Dermis blood vessel endothelial cell (primary cell): Measurements from ENCODE around the gene SFXN3. TPM values are rescaled to one million over a fixed set of nuclear protein-coding genes. Genes with fewer than 3 reads are reported as not detected.

Experiments
- DNase-seq: peaks from one replicate; pipeline ENCODE4 v3.0.0; 2010
- total RNA-seq: library from RNA; depleted of rRNA; stranded (reverse); fragments of >200 nt; gene quantifications from 2 replicates; pipeline ENCODE4 v1.2.3, GENCODE V29; 2014

Gene SFXN3
- total RNA-seq: 64.4 and 68.9 TPM in 2 replicates

- peak; percentile 95 for DNase-seq
Measured at GRCh38 chr10:101031128-101031795, at the start of gene SFXN3, which contains the start of gene PDZD7. TSS of gene SFXN3 (plus strand) at chr10:101031234. CDS start at chr10:101034695, 3,461 bp downstream. TSS of gene PDZD7 (minus strand) at chr10:101031129. CDS start at chr10:101030219, 910 bp downstream.

DNA sequence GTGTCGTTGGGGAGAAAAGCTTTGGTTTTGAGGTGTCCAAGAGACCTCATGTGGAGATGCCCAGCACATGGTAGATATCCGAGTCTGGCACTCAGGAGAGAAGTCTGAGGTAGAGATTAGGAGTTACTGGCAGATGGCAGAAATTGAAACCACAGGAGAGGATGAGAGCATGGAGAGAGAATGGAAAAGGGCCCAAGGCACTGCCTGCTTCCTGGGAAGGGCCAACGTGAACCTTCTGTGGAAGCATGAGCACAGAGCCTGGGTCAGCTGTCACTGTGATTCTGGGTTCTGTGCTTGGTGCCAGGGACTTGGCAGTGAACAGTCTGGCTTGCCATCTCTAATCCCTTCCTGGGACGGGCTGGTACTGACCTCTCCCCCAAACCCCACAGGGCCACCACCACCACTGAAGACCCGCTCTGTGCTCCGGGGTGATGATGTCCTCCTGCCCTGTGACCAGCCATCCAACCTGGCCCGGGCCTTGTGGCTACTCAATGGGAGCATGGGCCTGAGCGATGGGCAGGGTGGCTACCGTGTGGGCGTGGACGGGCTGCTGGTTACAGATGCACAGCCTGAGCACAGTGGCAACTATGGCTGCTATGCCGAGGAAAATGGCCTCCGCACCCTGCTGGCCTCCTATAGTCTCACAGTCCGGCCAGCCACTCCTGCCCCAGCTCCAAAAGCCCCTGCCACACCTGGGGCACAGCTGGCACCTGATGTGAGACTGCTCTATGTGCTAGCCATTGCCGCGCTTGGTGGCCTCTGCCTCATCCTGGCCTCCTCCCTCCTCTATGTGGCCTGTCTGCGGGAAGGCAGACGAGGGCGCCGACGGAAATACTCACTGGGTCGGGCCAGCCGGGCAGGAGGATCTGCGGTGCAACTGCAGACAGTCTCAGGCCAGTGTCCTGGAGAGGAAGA lies 47.9 kb upstream of the SFXN3 start:
- no peak for DNase-seq

DNA sequence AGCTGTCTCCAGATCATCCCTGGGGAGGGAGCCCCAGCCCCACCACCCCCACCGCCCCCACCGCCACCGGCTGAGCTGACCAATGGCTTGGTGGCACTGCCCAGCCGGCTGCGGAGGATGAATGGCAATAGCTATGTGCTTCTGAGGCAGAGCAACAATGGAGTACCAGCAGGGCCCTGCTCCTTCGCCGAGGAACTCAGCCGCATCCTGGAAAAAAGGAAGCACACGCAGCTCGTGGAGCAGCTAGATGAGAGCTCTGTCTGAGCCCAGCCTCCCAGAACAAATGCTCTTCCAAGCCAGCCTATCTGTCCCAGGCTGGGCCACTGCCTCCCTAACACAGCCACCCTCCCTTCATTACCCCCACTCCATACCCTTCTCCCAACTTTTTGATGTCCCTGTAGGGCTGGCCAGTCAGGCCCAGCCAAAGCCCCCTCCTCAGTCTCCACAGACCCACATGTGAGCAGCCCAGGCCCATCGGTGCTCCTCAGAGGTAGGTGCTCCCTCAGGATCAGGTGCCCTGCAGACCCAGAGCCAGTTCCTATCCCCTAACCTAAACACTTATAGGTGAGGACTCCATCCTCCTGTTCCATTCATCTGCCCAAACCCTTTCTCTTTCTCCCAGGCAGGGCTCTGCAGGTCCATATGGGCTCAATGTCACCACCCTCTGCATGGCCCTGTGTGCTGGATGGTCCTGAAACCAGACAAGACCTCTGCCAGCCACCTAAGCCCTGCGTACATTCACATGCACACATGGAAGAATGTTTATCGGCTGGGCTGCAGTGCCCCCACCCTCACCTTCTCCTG lies 47.0 kb upstream of the SFXN3 start:
- DNase-seq: no peak

DNA sequence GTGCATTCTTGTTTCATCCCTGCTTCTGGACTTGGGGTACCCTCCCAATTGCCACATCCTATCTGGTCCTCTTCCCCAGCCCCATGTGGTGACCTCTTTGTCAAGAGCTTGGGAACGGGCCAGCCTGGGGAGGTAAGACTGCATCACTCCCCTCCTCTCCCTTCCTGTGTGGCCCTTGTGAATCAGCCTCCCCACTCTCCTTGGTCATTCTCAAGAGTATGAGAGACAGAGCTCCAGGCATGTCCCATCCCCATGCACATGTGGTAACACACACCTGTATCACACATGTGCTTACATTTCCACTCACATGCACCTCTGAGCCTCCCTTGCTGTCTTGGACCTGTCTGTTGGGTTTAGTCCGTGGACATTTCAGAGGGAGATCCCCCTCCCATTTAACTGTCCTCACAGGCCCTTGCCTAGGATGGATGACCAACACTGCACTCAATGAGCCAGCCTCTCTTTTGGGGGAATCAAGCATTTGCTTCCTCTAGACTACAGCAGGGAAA lies 46.3 kb upstream of the SFXN3 start:
- DNase-seq: no peak

DNA sequence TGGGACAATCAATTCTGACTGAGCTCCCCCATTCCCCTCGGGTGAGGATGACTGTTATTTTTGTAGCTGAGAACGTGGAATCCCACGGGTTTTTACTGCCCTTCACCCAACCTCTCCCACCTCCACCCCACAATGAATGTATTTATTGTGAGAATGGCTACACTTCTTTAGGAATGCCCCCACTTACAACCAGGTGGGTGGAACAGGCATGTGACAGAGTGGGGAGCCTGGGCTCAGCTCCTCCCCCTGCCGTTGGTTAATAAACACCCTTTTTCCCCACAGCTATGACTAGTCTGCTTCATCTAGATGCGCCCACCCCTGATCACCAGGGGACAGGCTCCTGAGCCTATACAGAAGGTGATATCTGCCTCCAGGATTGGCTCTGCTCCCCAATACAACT lies 45.7 kb upstream of the SFXN3 start:
- no peak for DNase-seq

DNA sequence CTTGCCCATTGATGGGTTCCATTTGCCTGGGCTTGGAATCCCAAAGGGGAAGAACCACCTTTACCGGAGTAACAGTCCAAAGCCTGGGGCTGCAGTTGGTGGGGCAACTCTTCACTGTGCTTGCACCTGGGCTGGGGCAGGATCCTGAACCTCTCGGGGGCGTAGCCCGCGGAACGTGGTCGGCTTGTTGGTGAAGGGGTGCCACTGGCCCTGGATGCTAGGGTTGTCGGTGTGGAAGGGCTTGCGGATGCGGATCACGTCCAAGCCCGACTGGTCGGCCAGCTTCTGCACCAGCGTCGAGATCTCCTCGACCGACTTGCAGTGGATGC lies 44.4 kb upstream of the SFXN3 start:
- no peak for DNase-seq

DNA sequence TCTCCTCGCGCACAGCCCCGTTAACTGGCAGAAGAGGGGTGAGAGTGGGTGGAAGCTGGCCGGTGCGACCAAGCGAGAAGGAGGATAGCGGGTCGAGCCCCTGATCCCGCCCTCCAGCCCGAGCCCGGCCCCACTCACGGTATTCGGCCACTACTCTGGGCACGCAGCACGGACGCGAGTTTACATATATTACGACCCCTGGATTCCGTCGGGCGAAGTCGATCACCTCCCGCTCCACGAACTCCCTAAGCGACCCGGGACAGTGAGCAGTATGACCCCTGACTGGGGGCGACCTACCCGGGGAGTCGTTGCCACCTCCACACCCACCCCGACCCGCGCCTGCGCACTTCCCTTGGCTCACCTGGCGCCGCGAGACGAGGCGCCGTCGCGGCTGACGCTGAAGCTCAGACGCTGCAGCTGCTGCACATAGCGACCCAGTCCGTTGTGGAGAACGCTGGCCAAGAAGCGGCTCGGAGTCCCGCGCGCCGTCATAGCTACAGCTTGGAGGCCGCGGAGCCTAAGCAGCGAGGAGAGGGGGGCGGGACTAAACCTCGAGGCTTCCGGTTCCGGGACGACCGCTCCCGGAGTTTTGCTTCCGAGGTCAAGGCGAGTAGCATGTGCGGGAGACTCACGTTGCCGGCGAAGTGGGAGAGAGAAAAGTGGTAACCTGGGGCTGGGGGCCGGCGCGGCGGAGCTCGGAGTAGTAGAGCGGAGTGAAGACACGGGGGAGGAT lies 43.9 kb upstream of the SFXN3 start, which contains the start of the genes MRPL43 and TWNK:
TSS of gene MRPL43 (minus strand) at position 546 of the 733 bp plus-strand sequence. CDS start at position 492, 54 bp downstream.
TSS of gene TWNK (plus strand) at position 592 of the 733 bp plus-strand sequence. CDS start 668 bp downstream, outside the sequence.
- DNase-seq: peak; percentile 83

DNA sequence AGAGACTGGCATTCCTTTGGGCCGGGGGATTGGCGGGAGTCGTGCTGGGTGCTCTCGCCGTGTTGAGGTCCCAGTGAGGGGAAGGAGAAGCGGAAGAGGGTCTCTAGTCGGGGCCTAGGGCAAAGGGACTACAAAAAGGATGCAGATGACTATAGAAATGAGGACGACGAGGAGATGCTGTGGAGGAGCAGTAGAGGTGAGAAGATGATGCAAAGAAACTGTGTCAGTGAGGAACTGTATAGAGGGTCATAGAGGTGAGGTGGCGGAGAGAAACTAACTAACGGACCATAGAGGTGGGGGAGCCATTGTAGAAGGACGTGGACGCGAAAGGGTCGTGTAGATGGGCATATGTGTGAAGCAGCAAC lies 43.4 kb upstream of the SFXN3 start:
- DNase-seq: no peak

- no peak for DNase-seq
Measured at GRCh38 chr10:100988166-100988565, 42.9 kb upstream of the SFXN3 start.

- DNase-seq: no peak
Measured at GRCh38 chr10:100989088-100989487, 41.9 kb upstream of the SFXN3 start.

DNA sequence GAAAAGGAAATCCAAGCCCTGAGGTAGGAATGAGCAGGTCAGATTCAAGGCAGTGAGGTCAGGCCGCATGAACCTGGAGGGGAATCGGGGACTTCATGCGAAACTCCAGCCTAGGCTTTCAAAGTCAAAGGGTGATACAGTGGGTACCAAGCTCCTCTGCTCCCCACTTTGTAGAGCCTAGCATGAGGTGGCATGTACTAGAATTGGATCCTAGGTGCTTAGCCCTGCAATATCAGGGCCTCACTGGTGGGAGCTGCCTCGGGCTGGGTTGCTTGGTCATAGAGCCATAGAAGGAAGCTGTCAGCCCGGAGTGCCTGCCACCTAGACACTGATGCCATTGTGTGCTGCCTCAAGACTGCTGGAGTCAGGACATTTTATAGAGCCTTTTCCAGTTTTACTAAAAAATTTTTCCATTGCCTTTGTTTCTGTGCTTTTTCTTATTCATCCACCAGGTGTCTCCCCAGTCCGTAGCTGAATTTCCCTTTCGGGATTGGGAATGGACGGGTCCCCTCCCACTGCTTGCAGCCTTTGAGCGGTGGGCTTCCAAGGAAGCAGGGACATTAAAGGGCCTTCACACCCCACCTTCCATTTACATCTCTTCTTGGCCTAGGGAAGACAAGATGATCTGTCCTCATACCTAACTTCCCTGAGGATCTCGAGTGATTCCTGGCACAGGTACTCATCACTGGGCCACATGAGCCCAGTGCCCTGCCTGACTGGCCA lies 36.9 kb upstream of the SFXN3 start:
- DNase-seq: peak; percentile 72

- DNase-seq: no peak
Measured at GRCh38 chr10:100995181-100995580, 35.9 kb upstream of the SFXN3 start.

DNA sequence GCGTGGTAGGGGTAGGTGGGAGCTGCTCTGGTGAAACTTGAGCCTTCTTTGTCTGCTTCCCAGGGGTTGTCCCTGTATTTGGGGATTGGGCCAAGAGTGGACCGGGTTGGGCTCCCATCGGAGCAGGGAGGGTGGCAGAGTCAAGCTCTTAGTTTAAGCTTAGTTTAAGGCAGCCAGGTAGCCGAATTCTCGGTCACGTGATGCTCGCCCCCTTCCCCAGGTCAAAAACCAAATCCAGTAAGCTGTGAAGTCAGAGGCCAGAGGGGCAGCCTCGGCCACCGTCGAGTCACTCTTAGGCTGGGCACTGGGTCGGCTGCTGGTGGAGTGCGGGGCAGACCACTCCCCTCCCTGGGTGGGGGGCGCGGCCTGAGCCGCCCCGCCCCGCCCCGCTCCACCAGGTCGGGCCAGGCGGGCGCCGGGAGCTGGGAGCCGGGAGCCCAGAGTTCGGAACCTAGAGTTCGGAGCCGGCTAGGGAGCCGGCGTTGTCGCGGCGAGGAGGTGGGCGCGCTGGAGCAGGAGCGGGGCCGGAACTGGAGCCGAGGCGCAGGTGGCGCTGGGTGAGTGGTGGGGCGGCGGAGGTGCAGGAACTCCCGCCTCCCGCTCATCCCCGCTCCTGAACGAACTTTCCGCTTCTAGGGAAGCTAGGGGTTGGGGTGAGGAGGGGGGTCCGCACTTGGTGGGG lies 34.2 kb upstream of the SFXN3 start:
- DNase-seq: peak; percentile 37

GRCh38 chr10:100997360-100998182 lies 33.5 kb upstream of the SFXN3 start:
- DNase-seq: peak; percentile 82

GRCh38 chr10:100998183-100998990 lies 32.6 kb upstream of the SFXN3 start:
- DNase-seq: peak; percentile 80

DNA sequence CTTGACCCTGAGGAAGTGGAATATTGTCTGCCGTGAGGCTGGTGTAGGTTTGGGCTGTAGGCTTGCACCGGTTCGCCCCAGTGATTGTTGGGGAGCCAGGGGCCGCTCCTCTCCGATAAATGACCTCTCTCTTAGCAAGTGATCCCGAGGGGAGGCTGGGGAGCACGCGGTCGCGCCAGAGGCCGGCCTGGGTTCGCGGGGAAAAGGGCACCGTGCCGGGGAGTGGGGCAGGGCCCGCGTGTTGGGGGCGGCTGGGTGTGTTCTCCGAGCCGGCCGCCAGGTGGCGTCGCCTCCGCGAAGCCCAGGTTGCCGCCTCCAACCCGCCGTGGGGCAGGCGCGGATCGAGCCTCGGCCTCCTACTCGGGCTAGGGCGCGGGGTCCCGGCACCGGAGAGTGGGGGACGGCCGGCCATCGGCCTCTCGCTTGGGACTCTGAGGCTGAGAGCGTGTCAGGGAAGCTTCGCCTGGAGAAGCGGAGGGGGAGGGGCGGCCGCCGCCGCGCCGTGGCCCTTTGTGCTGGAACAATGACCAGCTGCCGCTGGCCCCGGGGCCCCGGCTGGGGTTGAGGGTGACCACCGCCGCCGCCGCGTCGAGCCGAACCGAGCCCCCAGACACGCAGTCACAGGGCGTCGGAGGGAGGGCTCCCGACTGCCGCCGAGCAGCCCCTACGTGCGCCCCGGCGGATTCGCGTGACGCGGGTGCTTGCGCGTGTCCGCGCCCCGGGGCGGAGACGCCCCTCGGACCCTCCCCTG lies 31.9 kb upstream of the SFXN3 start:
- DNase-seq: peak; percentile 85

- no peak for DNase-seq
Measured at GRCh38 chr10:100999742-101000126, 31.3 kb upstream of the SFXN3 start, which contains the start of gene LZTS2. TSS of gene LZTS2 (plus strand) at chr10:100999808. CDS start at chr10:101002539, 2,731 bp downstream.
